ENCODE data around the gene OCA2.

DNA sequence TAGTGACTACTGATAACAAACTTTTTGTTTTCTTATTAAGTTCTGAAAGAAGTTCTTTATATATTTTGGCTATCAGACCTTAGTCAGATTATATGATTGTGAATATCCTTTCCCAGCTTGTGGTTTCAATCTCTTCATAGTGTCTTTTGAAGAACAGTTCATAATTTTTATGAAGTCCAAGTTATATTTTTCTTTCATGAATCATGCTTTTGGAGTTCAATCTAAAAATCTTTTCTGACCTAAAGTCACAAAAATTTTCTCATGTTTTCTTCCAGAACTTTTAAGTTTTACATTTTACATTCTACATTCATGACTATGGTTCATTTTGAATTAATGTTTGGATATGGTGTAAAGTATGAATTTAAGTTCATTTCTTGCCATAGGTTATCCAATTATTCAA lies 34.2 kb upstream of the OCA2 start:
- TF ChIP-seq, protein P1, sequence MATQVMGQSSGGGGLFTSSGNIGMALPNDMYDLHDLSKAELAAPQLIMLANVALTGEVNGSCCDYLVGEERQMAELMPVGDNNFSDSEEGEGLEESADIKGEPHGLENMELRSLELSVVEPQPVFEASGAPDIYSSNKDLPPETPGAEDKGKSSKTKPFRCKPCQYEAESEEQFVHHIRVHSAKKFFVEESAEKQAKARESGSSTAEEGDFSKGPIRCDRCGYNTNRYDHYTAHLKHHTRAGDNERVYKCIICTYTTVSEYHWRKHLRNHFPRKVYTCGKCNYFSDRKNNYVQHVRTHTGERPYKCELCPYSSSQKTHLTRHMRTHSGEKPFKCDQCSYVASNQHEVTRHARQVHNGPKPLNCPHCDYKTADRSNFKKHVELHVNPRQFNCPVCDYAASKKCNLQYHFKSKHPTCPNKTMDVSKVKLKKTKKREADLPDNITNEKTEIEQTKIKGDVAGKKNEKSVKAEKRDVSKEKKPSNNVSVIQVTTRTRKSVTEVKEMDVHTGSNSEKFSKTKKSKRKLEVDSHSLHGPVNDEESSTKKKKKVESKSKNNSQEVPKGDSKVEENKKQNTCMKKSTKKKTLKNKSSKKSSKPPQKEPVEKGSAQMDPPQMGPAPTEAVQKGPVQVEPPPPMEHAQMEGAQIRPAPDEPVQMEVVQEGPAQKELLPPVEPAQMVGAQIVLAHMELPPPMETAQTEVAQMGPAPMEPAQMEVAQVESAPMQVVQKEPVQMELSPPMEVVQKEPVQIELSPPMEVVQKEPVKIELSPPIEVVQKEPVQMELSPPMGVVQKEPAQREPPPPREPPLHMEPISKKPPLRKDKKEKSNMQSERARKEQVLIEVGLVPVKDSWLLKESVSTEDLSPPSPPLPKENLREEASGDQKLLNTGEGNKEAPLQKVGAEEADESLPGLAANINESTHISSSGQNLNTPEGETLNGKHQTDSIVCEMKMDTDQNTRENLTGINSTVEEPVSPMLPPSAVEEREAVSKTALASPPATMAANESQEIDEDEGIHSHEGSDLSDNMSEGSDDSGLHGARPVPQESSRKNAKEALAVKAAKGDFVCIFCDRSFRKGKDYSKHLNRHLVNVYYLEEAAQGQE (IDR thresholded peaks at IDR 0.05; ENCODE audit: insufficient read depth in 1 of 2, low read depth in 2 of 2, low read length in 2 of 2): no peak
- TF ChIP-seq FOXP2 (optimal IDR thresholded peaks at IDR 0.05; ENCODE audit: borderline replicate concordance, extremely low read depth, extremely low read length, insufficient read depth) (no peak), TAF1 (IDR thresholded peaks at IDR 0.05; ENCODE audit: borderline replicate concordance, insufficient read depth, low read length) (no peak), POLR2AphosphoS5 (IDR thresholded peaks at IDR 0.05; ENCODE audit: low read depth, low read length) (no peak)

Measured in PFSK-1 (cell line).